Panc1 (cell line): ENCODE measurements around the gene COL4A3. TPM values are rescaled to one million over a fixed set of nuclear protein-coding genes. Genes with fewer than 3 reads are reported as not detected.

ENCODE experiments used
- ATAC-seq: fragments of 200-7000 bp; cut with Tn5 transposase; 2 replicates; pipeline ENCODE4 v1.9.1; 2020; ENCODE audit warnings: mild to moderate bottlenecking, moderate library complexity
- Bru-seq: library from RNA; stranded (reverse); fragments of 400-500 nt; gene quantifications from one replicate; lab custom pipeline; 2021; lab: Mats Ljungman, UMichigan
- BruChase-seq, 2 experiments: library from RNA; stranded (reverse); fragments of 400-500 nt; gene quantifications; one replicate each; lab custom pipeline; 2021; lab: Mats Ljungman, UMichigan
- BruUV-seq: library from RNA; stranded (reverse); fragments of 400-500 nt; replicated peaks from 2 replicates; lab custom pipeline; 2021; lab: Mats Ljungman, UMichigan
- CTCF ChIA-PET: fragments of 300-600 bp; sonication (Branson Sonifier 250); formaldehyde crosslinking; loops from one replicate; lab custom pipeline; 2022; ENCODE audit warnings: antibody characterized with exemption; lab: Charles Lee
- POLR2A ChIA-PET: fragments of 300-600 bp; sonication (Branson Sonifier 250); formaldehyde crosslinking; loops from one replicate; lab custom pipeline; 2022; ENCODE audit warnings: antibody characterized with exemption; lab: Charles Lee
- DNase-seq: peaks from one replicate; pipeline ENCODE4 v3.0.0-alpha.2; 2010; ENCODE audit warnings: low read depth, low spot score
- H3K27ac ChIP-seq: 2 replicates; pipeline ENCODE4 v1.5.1; 2011; ENCODE audit warnings: mild to moderate bottlenecking, low read length, inconsistent platforms
- H3K27me3 ChIP-seq: fragments of 200-500 bp; sonication (Bioruptor generic); 2 replicates; pipeline ENCODE4 v1.6.0; 2014; ENCODE audit warnings: low read length, inconsistent platforms; ENCODE audit not compliant: control insufficient read depth, insufficient read depth
- H3K36me3 ChIP-seq: fragments of 200-500 bp; sonication (Bioruptor generic); 2 replicates; pipeline ENCODE4 v1.5.1; 2014; ENCODE audit warnings: inconsistent platforms, mild to moderate bottlenecking, low read length, moderate library complexity; ENCODE audit not compliant: control insufficient read depth, insufficient read depth
- H3K4me1 ChIP-seq: 2 replicates; pipeline ENCODE4 v1.5.1; 2011; ENCODE audit warnings: inconsistent platforms, mild to moderate bottlenecking, low read length, moderate library complexity; ENCODE audit not compliant: control insufficient read depth, insufficient read depth
- H3K4me3 ChIP-seq, 2 experiments: 2 replicates each; pipeline ENCODE4 v1.5.1; 2011 to 2012; ENCODE audit warnings: low read depth in 2 of 2, low read length in 2 of 2, mild to moderate bottlenecking in 2 of 2, inconsistent platforms in 1 of 2, moderate library complexity in 1 of 2
- H3K9me3 ChIP-seq: fragments of 200-500 bp; sonication (Bioruptor generic); 2 replicates; pipeline ENCODE4 v1.5.1; 2014; ENCODE audit warnings: low read depth, mild to moderate bottlenecking, inconsistent platforms, low read length, moderate library complexity; ENCODE audit not compliant: control insufficient read depth, insufficient read depth
- CTCF ChIP-seq: fragments of 450-650 bp; IDR thresholded peaks from 2 replicates; pipeline ENCODE4 v1.5.1; 2017; ENCODE audit warnings: mild to moderate bottlenecking
- POLR2AphosphoS5 ChIP-seq: IDR thresholded peaks from 2 replicates; pipeline ENCODE4 v1.6.1; 2012; ENCODE audit warnings: mild to moderate bottlenecking, low read depth, low read length, moderate library complexity
- REST ChIP-seq, 2 experiments: IDR thresholded peaks; 2 replicates each; pipeline ENCODE4 v1.6.1; 2011 to 2012; ENCODE audit warnings: low read depth in 2 of 2, control low read depth in 1 of 2, low read length in 1 of 2, mild to moderate bottlenecking in 1 of 2, moderate library complexity in 1 of 2; ENCODE audit not compliant: insufficient read depth in 1 of 2
- SIN3A ChIP-seq: IDR thresholded peaks from 2 replicates; pipeline ENCODE4 v1.6.1; 2012; ENCODE audit warnings: low read depth, mild to moderate bottlenecking, low read length, moderate library complexity, borderline replicate concordance; ENCODE audit not compliant: insufficient read depth
- TCF7L2 ChIP-seq: IDR thresholded peaks from 2 replicates; pipeline ENCODE4 v1.6.1; 2011; ENCODE audit warnings: mild to moderate bottlenecking, low read depth, low read length, inconsistent platforms
- in situ Hi-C: cut with HindIII; loops from 2 replicates; pipeline ENCODE4 v1.10.0; 2016; ENCODE audit warnings: low sequenced_read_pairs, low pct_unique_long_range_greater_than_20kb
- intact Hi-C: fragments of 100-400 bp; cut with micrococcal nuclease; formaldehyde crosslinking; loops from one replicate; pipeline ENCODE4 v1.10.0; 2022; ENCODE audit not compliant: unreplicated experiment
- long read RNA-seq: library from polyadenylated mRNA; unstranded; transcript quantifications from one replicate; pipeline ENCODE4 v2.0.0, GENCODE V29; 2021; ENCODE audit not compliant: unreplicated experiment
- polyA plus RNA-seq: library from polyadenylated mRNA; unstranded; fragments of >200 nt; gene quantifications from one replicate; pipeline ENCODE4 v1.2.1, GENCODE V29; 2012; ENCODE audit warnings: missing spikeins; ENCODE audit not compliant: insufficient read length
- total RNA-seq: library from RNA; stranded (reverse); gene quantifications from one replicate; pipeline ENCODE4 v1.2.1, GENCODE V29; 2021; ENCODE audit not compliant: unreplicated experiment

COL4A3 gene
- total RNA-seq: 0.18 TPM
- not detected for polyA plus RNA-seq
- Bru-seq, nascent RNA: percentile 15 among the genes with signal in this experiment
- BruChase-seq, experiment 1, labeled RNA remaining after a 2-hour chase: percentile 13 among the genes with signal in this experiment
- BruChase-seq, experiment 2, labeled RNA remaining after a 6-hour chase: percentile 11 among the genes with signal in this experiment
- long read RNA-seq: 0 reads

GRCh38 chr2:227163998-227164762, at the start of gene COL4A3, which contains the start of gene COL4A4:
COL4A3 (plus strand) TSS chr2:227164624; CDS start chr2:227164727, 103 bp downstream.
COL4A4 (minus strand) TSS chr2:227164205; CDS start chr2:227147483, 16,722 bp downstream.
- ChIA-PET POLR2A (no interaction called here), CTCF (interaction anchor here (0.7 kb wide), 1 partner anchor 77 kb away, joined by 9 read pairs; no protein-coding TSS in a partner anchor)
- Histone ChIP-seq H3K4me3 (peak within 1 kb of the TSS; percentile 31 to 42), H3K27me3 (peaks cover 44% of the 10 kb centered on the region), H3K27ac (no peak within 1 kb of the TSS), H3K9me3 (no peaks in the 10 kb centered on the region), H3K4me1 (peaks cover 4% of the 10 kb centered on the region; the same call in 1 of the 2 replicates), H3K36me3 (no peaks in the 10 kb centered on the region; the same call in 1 of the 2 replicates)
- TF ChIP-seq CTCF (no peak), TCF7L2 (no peak), SIN3A (no peak), POLR2AphosphoS5 (no peak), REST (IDR thresholded peaks at IDR 0.05; ENCODE audit: insufficient read depth in 1 of 2, low read depth in 2 of 2, low read length in 1 of 2) (no peak)
- no TSS peak for BruUV-seq
- peak; percentile 85 for ATAC-seq
- in situ Hi-C loops (no loop called here), intact Hi-C loops (no loop called here)
- DNase-seq: no peak

DNA sequence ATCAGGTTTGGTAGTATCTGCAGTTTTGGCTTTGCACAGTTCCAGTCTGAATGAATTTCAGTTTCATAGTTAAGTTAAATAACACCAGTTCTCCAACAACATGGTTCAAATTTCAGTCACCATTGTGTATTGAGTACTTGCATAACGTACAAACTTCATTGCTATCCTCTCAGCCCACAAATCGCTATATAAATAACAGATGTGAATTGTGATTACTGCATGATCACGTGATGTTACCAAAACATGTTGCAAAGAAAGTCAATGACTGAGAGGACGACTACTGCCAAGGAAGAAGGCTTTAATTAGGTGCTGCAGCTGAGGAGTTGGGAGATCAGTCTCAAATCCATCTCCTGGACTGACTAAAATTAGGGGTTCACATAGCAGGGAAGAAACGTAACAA, 48.7 kb upstream of the COL4A3 start:
- TF ChIP-seq CTCF (no peak), TCF7L2 (no peak), POLR2AphosphoS5 (no peak), SIN3A (no peak), REST (IDR thresholded peaks at IDR 0.05; ENCODE audit: insufficient read depth in 1 of 2, low read depth in 2 of 2, low read length in 1 of 2) (no peak)
- no peak overlapping the region for H3K4me3 ChIP-seq
- intact Hi-C loops (no loop called here), in situ Hi-C loops (no loop called here)
- ChIA-PET POLR2A (no interaction called here), CTCF (no interaction called here)
- no peaks in the 10 kb centered on the region; the same call in 1 of the 2 replicates for H3K36me3 ChIP-seq
- no peak for DNase-seq
- no peak overlapping the region for H3K27ac ChIP-seq
- no peak for ATAC-seq
- BruUV-seq: no TSS peak
- H3K9me3 ChIP-seq: no peaks in the 10 kb centered on the region
- H3K27me3 ChIP-seq: no peaks in the 10 kb centered on the region; the same call in 1 of the 2 replicates
- H3K4me1 ChIP-seq: no peaks in the 10 kb centered on the region
